WTC11 (cell line): ENCODE data around the gene DAD1. TPM values are rescaled to one million over a fixed set of nuclear protein-coding genes. Genes with fewer than 3 reads are reported as not detected.
"Not testable (repeated sequence)": the region's sequence is repeated elsewhere in the genome, so short reads cannot be mapped to it uniquely, and the experiment has no call there.

Source experiments
- ATAC-seq: fragments of 200-7000 bp; cut with Tn5 transposase; 2 replicates; pipeline ENCODE4 v1.10.0; 2021; ENCODE audit warnings: mild to moderate bottlenecking, moderate library complexity
- CTCF ChIA-PET: fragments of 300-600 bp; sonication (Branson Sonifier 250); formaldehyde crosslinking; loops from one replicate; lab custom pipeline; 2021; ENCODE audit warnings: antibody characterized with exemption; lab: Charles Lee
- POLR2A ChIA-PET: fragments of 350-600 bp; sonication (Branson Sonifier 250); formaldehyde crosslinking; loops from one replicate; lab custom pipeline; 2021; ENCODE audit warnings: antibody characterized with exemption; lab: Charles Lee
- DNase-seq: peaks from one replicate; pipeline ENCODE4 v3.0.0; 2021; ENCODE audit warnings: low spot score
- H3K27ac Mint-ChIP-seq: 2 replicates; pipeline ENCODE4 v1.8.0; 2021; ENCODE audit warnings: mixed read lengths
- H3K27me3 Mint-ChIP-seq: 2 replicates; pipeline ENCODE4 v1.8.0; 2021; ENCODE audit warnings: low read depth, mild to moderate bottlenecking, moderate library complexity, mixed read lengths
- H3K36me3 Mint-ChIP-seq: 2 replicates; pipeline ENCODE4 v1.8.0; 2021; ENCODE audit warnings: mixed read lengths
- H3K4me1 Mint-ChIP-seq: 2 replicates; pipeline ENCODE4 v1.8.0; 2022; ENCODE audit warnings: mixed read lengths
- H3K4me3 Mint-ChIP-seq: 2 replicates; pipeline ENCODE4 v1.8.0; 2021; ENCODE audit warnings: mild to moderate bottlenecking, moderate library complexity, mixed read lengths
- H3K9me3 Mint-ChIP-seq: 2 replicates; pipeline ENCODE4 v1.8.0; 2021; ENCODE audit warnings: mixed read lengths
- ATF2 ChIP-seq: sonication (generic); formaldehyde crosslinking; IDR thresholded peaks from 2 replicates; pipeline ENCODE4 v1.8.1; 2022; ENCODE audit warnings: low read depth, missing genetic modification reagents, borderline replicate concordance
- ATF6 ChIP-seq: sonication (generic); formaldehyde crosslinking; IDR thresholded peaks from 2 replicates; pipeline ENCODE4 v1.8.1; 2023; ENCODE audit warnings: mild to moderate bottlenecking, missing genetic modification reagents
- CBFB ChIP-seq: sonication (generic); formaldehyde crosslinking; IDR thresholded peaks from 2 replicates; pipeline ENCODE4 v1.8.1; 2022; ENCODE audit warnings: mild to moderate bottlenecking, low read depth, missing genetic modification reagents
- CREB1 ChIP-seq: sonication (generic); formaldehyde crosslinking; IDR thresholded peaks from 2 replicates; pipeline ENCODE4 v1.8.0; 2023; ENCODE audit warnings: mild to moderate bottlenecking, missing genetic modification reagents
- E2F1 ChIP-seq: sonication (generic); formaldehyde crosslinking; IDR thresholded peaks from 2 replicates; pipeline ENCODE4 v1.8.0; 2022; ENCODE audit warnings: mild to moderate bottlenecking, missing genetic modification reagents
- ELF4 ChIP-seq: sonication (generic); formaldehyde crosslinking; IDR thresholded peaks from 2 replicates; pipeline ENCODE4 v1.8.1; 2022; ENCODE audit warnings: low read depth, mild to moderate bottlenecking, moderate library complexity, missing genetic modification reagents
- FOXP4 ChIP-seq: sonication (generic); formaldehyde crosslinking; IDR thresholded peaks from 2 replicates; pipeline ENCODE4 v1.8.0; 2022; ENCODE audit warnings: mild to moderate bottlenecking, missing genetic modification reagents
- GRHL2 ChIP-seq: fragments of 250-450 bp; sonication (Bioruptor Pico); IDR thresholded peaks from 2 replicates; pipeline ENCODE4 v1.8.0; 2022; ENCODE audit warnings: mild to moderate bottlenecking, moderate library complexity; ENCODE audit not compliant: insufficient replicate concordance, severe bottlenecking
- IRF1 ChIP-seq: sonication (generic); formaldehyde crosslinking; IDR thresholded peaks from 2 replicates; pipeline ENCODE4 v1.8.0; 2023; ENCODE audit warnings: missing genetic modification reagents
- JUN ChIP-seq: sonication (generic); formaldehyde crosslinking; IDR thresholded peaks from 2 replicates; pipeline ENCODE4 v1.8.0; 2023; ENCODE audit warnings: mild to moderate bottlenecking, missing genetic modification reagents
- MLX ChIP-seq: sonication (generic); formaldehyde crosslinking; IDR thresholded peaks from 2 replicates; pipeline ENCODE4 v1.8.1; 2023; ENCODE audit warnings: mild to moderate bottlenecking, missing genetic modification reagents, moderate library complexity
- NR3C1 ChIP-seq: sonication (generic); formaldehyde crosslinking; conservative IDR thresholded peaks from 2 replicates; pipeline ENCODE4 v1.8.1; 2023; ENCODE audit warnings: low read depth, mild to moderate bottlenecking, missing genetic modification reagents
- PREB ChIP-seq: sonication (generic); formaldehyde crosslinking; IDR thresholded peaks from 2 replicates; pipeline ENCODE4 v1.8.1; 2022; ENCODE audit warnings: mild to moderate bottlenecking, missing genetic modification reagents, moderate library complexity, borderline replicate concordance
- TEAD4 ChIP-seq: sonication (generic); formaldehyde crosslinking; IDR thresholded peaks from 2 replicates; pipeline ENCODE4 v1.8.0; 2022; ENCODE audit warnings: mild to moderate bottlenecking, missing genetic modification reagents
- USF1 ChIP-seq: sonication (generic); formaldehyde crosslinking; IDR thresholded peaks from 2 replicates; pipeline ENCODE4 v1.8.0; 2022; ENCODE audit warnings: mild to moderate bottlenecking, missing genetic modification reagents
- ZNF281 ChIP-seq: sonication (generic); formaldehyde crosslinking; IDR thresholded peaks from 2 replicates; pipeline ENCODE4 v1.8.0; 2023; ENCODE audit warnings: mild to moderate bottlenecking, missing genetic modification reagents
- total RNA-seq: library from RNA; stranded (reverse); gene quantifications from 3 replicates; pipeline ENCODE4 v1.2.3, GENCODE V29; 2021

Gene DAD1
- total RNA-seq, 1 experiment from 2014 or later: 125 TPM

- TF ChIP-seq ZNF281 (CRISPR knock-in tag) (no peak), TEAD4 (CRISPR knock-in tag) (no peak), PREB (CRISPR knock-in tag) (no peak), ATF2 (CRISPR knock-in tag) (no peak), ATF6 (CRISPR knock-in tag) (no peak), CBFB (CRISPR knock-in tag) (no peak), FOXP4 (no peak), MLX (no peak)
Observed at GRCh38 chr14:22622255-22622654, 33.2 kb upstream of the DAD1 start (continued).

GRCh38 chr14:22615765-22616164, 26.7 kb upstream of the DAD1 start:
- DNase-seq, H3K36me3 Mint-ChIP-seq, ATAC-seq, POLR2A ChIA-PET, CTCF ChIA-PET, H3K4me3 Mint-ChIP-seq, H3K27ac Mint-ChIP-seq, H3K9me3 Mint-ChIP-seq: not testable (repeated sequence)
- Mint-ChIP-seq H3K4me1 (peaks cover 11% of the 10 kb centered on the region), H3K27me3 (peaks cover 17% of the 10 kb centered on the region)

- 0 out of 2 replicates have a peak overlapping the region, but pooled peaks have one; percentile 37 for H3K27ac Mint-ChIP-seq
- CTCF ChIA-PET: interaction anchor here (0.7 to 2.8 kb wide), 6 partner anchors 19 to 286 kb away, joined by 3 to 22 read pairs (median 4); no protein-coding TSS in a partner anchor
- DNase-seq: no peak
- POLR2A ChIA-PET: interaction anchor here (0.8 to 1.7 kb wide), 2 partner anchors 9 to 16 kb away, joined by 3 to 10 read pairs; partner anchors contain the start of gene ABHD4
- ATAC-seq: peak; percentile 75
- H3K4me3 Mint-ChIP-seq: no peak overlapping the region
- peaks cover 17% of the 10 kb centered on the region for H3K36me3 Mint-ChIP-seq
- H3K27me3 Mint-ChIP-seq: peaks cover 10% of the 10 kb centered on the region
- H3K4me1 Mint-ChIP-seq: peaks cover 11% of the 10 kb centered on the region
- no peaks in the 10 kb centered on the region for H3K9me3 Mint-ChIP-seq
- TF ChIP-seq IRF1: no peak
- no peak for TF ChIP-seq ATF6 (CRISPR knock-in tag)
- no peak for TF ChIP-seq ELF4 (CRISPR knock-in tag)
- no peak for TF ChIP-seq USF1 (CRISPR knock-in tag)
- no peak for TF ChIP-seq CREB1 (CRISPR knock-in tag)
- TF ChIP-seq E2F1 (CRISPR knock-in tag): no peak
- TF ChIP-seq NR3C1 (CRISPR knock-in tag): no peak
- no peak for TF ChIP-seq JUN
- no peak for TF ChIP-seq GRHL2
Observed at GRCh38 chr14:22614240-22614799, 25.3 kb upstream of the DAD1 start.
